Left lung (tissue), 10 donors: Measurements from ENCODE around the gene OTULINL. TPM values are rescaled to one million over a fixed set of nuclear protein-coding genes. Genes with fewer than 3 reads are reported as not detected.

Experiments used
- ATAC-seq: fragments of 200-7000 bp; cut with Tn5 transposase; one replicate; pipeline ENCODE4 v1.9.1; 2020; ENCODE audit warnings: moderate library complexity
- DNase-seq, 4 donors: peaks; one replicate each; pipeline ENCODE4 v3.0.0-alpha.2; 2013 to 2020
- H3K27ac ChIP-seq, 2 donors: fragments of 200-600 bp; sonication (generic) in 1 of 2; one replicate each; pipeline versions ENCODE4 v1.5.0 to v1.8.0; 2020 to 2021
- H3K27me3 ChIP-seq, 2 donors: fragments of 200-600 bp; sonication (generic) in 1 of 2; one replicate each; pipeline versions ENCODE4 v1.5.0 to v1.8.0; 2020 to 2021
- H3K36me3 ChIP-seq, 2 donors: fragments of 200-600 bp; sonication (generic) in 1 of 2; one replicate each; pipeline versions ENCODE4 v1.5.0 to v1.8.0; 2020 to 2021
- H3K4me1 ChIP-seq, 2 donors: fragments of 200-600 bp; one replicate each; pipeline ENCODE4 v1.8.0; 2021
- H3K4me3 ChIP-seq, 2 donors: fragments of 200-600 bp; sonication (generic) in 1 of 2; one replicate each; pipeline versions ENCODE4 v1.5.0 to v1.8.0; 2020 to 2021; ENCODE audit warnings: mild to moderate bottlenecking in 1 of 2
- H3K9me3 ChIP-seq, 2 donors: fragments of 200-600 bp; sonication (generic) in 1 of 2; one replicate each; pipeline versions ENCODE4 v1.5.0 to v1.8.0; 2020 to 2021
- CTCF ChIP-seq, 2 donors: fragments of 200-600 bp; sonication (generic) in 1 of 2; IDR thresholded peaks; one replicate each; pipeline versions ENCODE4 v1.5.0 to v1.8.0; 2021; ENCODE audit warnings: antibody characterized with exemption in 2 of 2
- intact Hi-C, 2 donors: fragments of 100-400 bp; cut with DNase I; formaldehyde crosslinking; loops; one replicate each; pipeline versions ENCODE4 v1.11.2 to v1.14.2; 2022
- polyA plus RNA-seq, 6 donors: library from polyadenylated mRNA; unstranded; fragments of 120-200 nt; gene quantifications; one replicate each; pipeline ENCODE4 v1.2.1, GENCODE V29; 2013; ENCODE audit not compliant: insufficient read length in 6 of 6
- total RNA-seq, 2 donors: library from RNA; stranded (reverse); fragmentation: NEBNext Ultra II Directional; extraction: Animal tissue kit (Norgen Biotek cat#: 25700); gene quantifications; one replicate each; pipeline ENCODE4 v1.2.1, GENCODE V29; 2021
- donor health status: DM: no; HTN: yes; CAD: no.
- donor health status: DM: no; HTN: no; CAD: no.

OTULINL gene
- total and polyA plus RNA-seq, 8 donors, result 8.4 to 54.7 (median 9.5) TPM

- H3K27me3 ChIP-seq, result no peaks in the 10 kb centered on the region
- no peak for ATAC-seq
- TF ChIP-seq CTCF (IDR thresholded peaks at IDR 0.05), result no peak
- H3K27ac ChIP-seq, result no peak overlapping the region
- H3K9me3 ChIP-seq, result no peaks in the 10 kb centered on the region
- DNase-seq, result peak in 1 of 4 donors; percentile 53
- H3K4me3 ChIP-seq, result no peak overlapping the region
- no peaks in the 10 kb centered on the region for H3K4me1 ChIP-seq
- H3K36me3 ChIP-seq, result no peaks in the 10 kb centered on the region
- intact Hi-C loops, result no loop called here
Observed at GRCh38 chr5:14640765-14641164, 59.2 kb downstream of the OTULINL start.

GRCh38 chr5:14644623-14645237, 63.1 kb downstream of the OTULINL start:
- ATAC-seq, result no peak
- Histone ChIP-seq H3K9me3 (no peaks in the 10 kb centered on the region), H3K4me1 (peaks cover 0 to 6% of the 10 kb centered on the region in 2 donors), H3K27me3 (peaks cover 0 to 5% of the 10 kb centered on the region in 2 donors), H3K27ac (no peak overlapping the region), H3K4me3 (no peak overlapping the region), H3K36me3 (no peaks in the 10 kb centered on the region)
- intact Hi-C loops, result loop anchor here in 1 of 2 donors (5.0 kb wide), 1 partner anchor 662 kb away; no protein-coding TSS in a partner anchor
- no peak for TF ChIP-seq CTCF (IDR thresholded peaks at IDR 0.05)
- DNase-seq, result no peak

GRCh38 chr5:14650052-14650451, 68.5 kb downstream of the OTULINL start:
- Histone ChIP-seq H3K36me3 (no peaks in the 10 kb centered on the region), H3K27me3 (peaks cover 0 to 5% of the 10 kb centered on the region in 2 donors), H3K9me3 (no peaks in the 10 kb centered on the region), H3K4me3 (no peak overlapping the region), H3K4me1 (peaks cover 0 to 6% of the 10 kb centered on the region in 2 donors), H3K27ac (no peak overlapping the region)
- no peak for DNase-seq
- intact Hi-C loops, result no loop called here
- no peak for ATAC-seq
- no peak for TF ChIP-seq CTCF (IDR thresholded peaks at IDR 0.05)

GRCh38 chr5:14655146-14655741, 73.7 kb downstream of the OTULINL start:
- ATAC-seq (no peak), DNase-seq (no peak)
- H3K27me3 ChIP-seq, result no peaks in the 10 kb centered on the region
- intact Hi-C loops, result no loop called here
- H3K36me3 ChIP-seq, result no peaks in the 10 kb centered on the region
- TF ChIP-seq CTCF (IDR thresholded peaks at IDR 0.05), result no peak
- no peak overlapping the region for H3K27ac ChIP-seq
- H3K4me3 ChIP-seq, result no peak overlapping the region
- H3K4me1 ChIP-seq, result no peaks in the 10 kb centered on the region
- no peaks in the 10 kb centered on the region for H3K9me3 ChIP-seq

- no peak for TF ChIP-seq CTCF (IDR thresholded peaks at IDR 0.05)
- no peaks in the 10 kb centered on the region for H3K36me3 ChIP-seq
- DNase-seq (no peak), ATAC-seq (no peak)
- no peaks in the 10 kb centered on the region for H3K4me1 ChIP-seq
- no peaks in the 10 kb centered on the region for H3K9me3 ChIP-seq
- intact Hi-C loops, result no loop called here
- no peaks in the 10 kb centered on the region for H3K27me3 ChIP-seq
- no peak overlapping the region for H3K27ac ChIP-seq
- H3K4me3 ChIP-seq, result no peak overlapping the region
Observed at GRCh38 chr5:14656898-14657297, 75.3 kb downstream of the OTULINL start.
